ENCODE measurements around the gene NPHS1. TPM values are rescaled to one million over a fixed set of nuclear protein-coding genes. Genes with fewer than 3 reads are reported as not detected.

Gene NPHS1
- total and polyA plus RNA-seq, 2 of the 8 experiments (the other 6 are each of a cell fraction or from before 2014, with no cell fraction given), result 1.3 to 1.4 TPM

DNA sequence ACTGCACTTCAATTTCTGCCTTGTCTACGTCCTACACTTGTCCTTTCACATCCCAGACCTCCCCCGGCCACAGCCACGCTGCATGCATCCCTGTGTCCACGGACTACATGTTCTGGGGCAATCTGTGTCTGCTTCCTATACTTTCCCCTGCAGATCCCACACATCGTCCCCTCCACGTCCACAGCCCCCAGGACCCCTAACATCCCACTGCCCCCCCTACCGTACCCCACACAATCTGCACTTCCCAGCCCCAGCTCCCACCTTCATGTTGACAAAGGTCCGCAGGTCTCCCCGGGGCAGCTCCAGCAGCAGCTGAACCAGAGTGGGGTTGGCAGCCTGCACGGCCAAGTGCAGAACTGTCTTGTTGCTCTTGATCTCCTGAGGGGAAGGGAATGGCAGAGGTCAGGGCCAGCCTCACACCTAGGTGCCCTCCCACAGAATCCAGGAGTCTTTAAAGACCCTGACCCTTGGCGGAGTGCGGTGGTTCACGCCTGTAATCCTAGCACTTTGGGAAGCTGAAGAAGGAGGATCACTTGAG is 37.9 kb upstream of the NPHS1 start:
- H3K4me1 ChIP-seq (replicated peaks in 1 of 4; ENCODE audit: control insufficient read depth in 3 of 4, insufficient read depth in 4 of 4, low read length in 3 of 4), result no peaks in the 10 kb centered on the region
- H2AFZ ChIP-seq (ENCODE audit: low read length), result no peak overlapping the region
- no peak overlapping the region for H4K5ac ChIP-seq (ENCODE audit: insufficient read length, low read depth, low read length)
- H2AK5ac ChIP-seq (ENCODE audit: low read depth, low read length), result no peak overlapping the region
- ChIA-PET POLR2A (ENCODE audit: partially characterized antibody) (interaction anchor here (1.1 kb wide), 1 partner anchor 171 kb away, joined by 3 read pairs; no protein-coding TSS in a partner anchor), CTCF (ENCODE audit: partially characterized antibody) (interaction anchor here (0.6 to 1.5 kb wide), 3 partner anchors 28 to 108 kb away, joined by 3 read pairs; no protein-coding TSS in a partner anchor)
- H3K14ac ChIP-seq (ENCODE audit: insufficient read length), result no peak overlapping the region
- H2BK20ac ChIP-seq (ENCODE audit: low read length), result no peak overlapping the region
- H4K20me1 ChIP-seq (replicated peaks in 1 of 2; ENCODE audit: control insufficient read depth in 1 of 2, insufficient read depth in 2 of 2, low read length in 2 of 2), result peaks cover 0 to 5% of the 10 kb centered on the region in 2 experiments
- H2BK12ac ChIP-seq (ENCODE audit: low read depth, low read length), result no peak overlapping the region
- H3K79me1 ChIP-seq (ENCODE audit: low read depth, low read length), result no peaks in the 10 kb centered on the region
- no peak overlapping the region for H3K56ac ChIP-seq (replicated peaks; ENCODE audit: insufficient read length, low read depth, low read length)
- no peak for DNase-seq (ENCODE audit: low read depth in 1 of 2, low spot score in 2 of 2)
- no peak overlapping the region for H3K27ac ChIP-seq (ENCODE audit: low read depth, low read length)
- 93% methylated on average over 11 of the region's 13 CpGs; no CpG with 5 or more reads in 1 of the 2 experiments for WGBS, 2 experiments (ENCODE audit: extremely low coverage in 1 of 2, insufficient coverage in 1 of 2, insufficient read length in 1 of 2, insufficient replicate concordance in 2 of 2, low coverage in 1 of 2, low lambda C conversion rate in 2 of 2, missing lambda C conversion rate in 1 of 2)
- no peak overlapping the region for H2BK15ac ChIP-seq (ENCODE audit: low read length)
- H3K23me2 ChIP-seq (ENCODE audit: low read depth, low read length), result no peaks in the 10 kb centered on the region
- no peak overlapping the region for H2BK120ac ChIP-seq (replicated peaks; ENCODE audit: low read depth, low read length)
- no peaks in the 10 kb centered on the region for H3K79me2 ChIP-seq (ENCODE audit: control insufficient read depth in 1 of 2, insufficient read depth in 2 of 2, low read length in 2 of 2)
- H3K9ac ChIP-seq (replicated peaks in 1 of 4; ENCODE audit: extremely low read depth in 1 of 4, low read depth in 3 of 4, low read length in 3 of 4), result no peak overlapping the region
- H3K9me3 ChIP-seq (ENCODE audit: insufficient read depth in 2 of 2, low read depth in 1 of 2, low read length in 1 of 2), result no peaks in the 10 kb centered on the region
- no peak overlapping the region for H4K8ac ChIP-seq (ENCODE audit: extremely low read depth, insufficient read depth, low read length)
- no peak overlapping the region for H2BK5ac ChIP-seq (ENCODE audit: low read depth, low read length)
- H3K23ac ChIP-seq (ENCODE audit: insufficient read length), result no peak overlapping the region
- no peak for FAIRE-seq
- H3K4me3 ChIP-seq (ENCODE audit: extremely low read depth in 1 of 4, insufficient read depth in 2 of 4, low read depth in 3 of 4, low read length in 4 of 4), result no peak overlapping the region
- no peak overlapping the region for H3K18ac ChIP-seq (ENCODE audit: extremely low read depth, low read length)
- no peak overlapping the region for H4K91ac ChIP-seq (replicated peaks; ENCODE audit: insufficient read length, low read length)
- H3K36me3 ChIP-seq (ENCODE audit: control insufficient read depth in 2 of 4, insufficient read depth in 4 of 4, low read length in 3 of 4), result peaks cover 14 to 41% (median 26%) of the 10 kb centered on the region in 4 experiments
- H3K27me3 ChIP-seq (replicated peaks in 1 of 4; ENCODE audit: control insufficient read depth in 3 of 4, extremely low read depth in 1 of 4, insufficient read depth in 3 of 4, low read length in 3 of 4), result no peaks in the 10 kb centered on the region
- H3K4me2 ChIP-seq (ENCODE audit: insufficient read depth in 1 of 2, low read depth in 2 of 2, low read length in 2 of 2), result no peak overlapping the region
- H3K4ac ChIP-seq (replicated peaks; ENCODE audit: insufficient read length, low read depth, low read length), result no peak overlapping the region
- no peak for TF ChIP-seq JUN (IDR thresholded peaks at IDR 0.05; ENCODE audit: low read depth, low read length)
- TF ChIP-seq NANOG (IDR thresholded peaks at IDR 0.05; ENCODE audit: insufficient read depth, low read depth, low read length, poor library complexity, severe bottlenecking), result no peak
- TF ChIP-seq RAD21 (IDR thresholded peaks at IDR 0.05 in 1 of 2, conservative IDR thresholded peaks at IDR 0.05 in 1 of 2; ENCODE audit: low read depth in 2 of 2, low read length in 2 of 2), result no peak
- no peak for TF ChIP-seq SRF (IDR thresholded peaks at IDR 0.05; ENCODE audit: low read depth, low read length)
- no peak for TF ChIP-seq SAP30 (IDR thresholded peaks at IDR 0.05; ENCODE audit: insufficient read depth, insufficient replicate concordance, low read length)
- no peak for TF ChIP-seq SUZ12 (IDR thresholded peaks at IDR 0.05; ENCODE audit: low read length)
- TF ChIP-seq, protein P1, sequence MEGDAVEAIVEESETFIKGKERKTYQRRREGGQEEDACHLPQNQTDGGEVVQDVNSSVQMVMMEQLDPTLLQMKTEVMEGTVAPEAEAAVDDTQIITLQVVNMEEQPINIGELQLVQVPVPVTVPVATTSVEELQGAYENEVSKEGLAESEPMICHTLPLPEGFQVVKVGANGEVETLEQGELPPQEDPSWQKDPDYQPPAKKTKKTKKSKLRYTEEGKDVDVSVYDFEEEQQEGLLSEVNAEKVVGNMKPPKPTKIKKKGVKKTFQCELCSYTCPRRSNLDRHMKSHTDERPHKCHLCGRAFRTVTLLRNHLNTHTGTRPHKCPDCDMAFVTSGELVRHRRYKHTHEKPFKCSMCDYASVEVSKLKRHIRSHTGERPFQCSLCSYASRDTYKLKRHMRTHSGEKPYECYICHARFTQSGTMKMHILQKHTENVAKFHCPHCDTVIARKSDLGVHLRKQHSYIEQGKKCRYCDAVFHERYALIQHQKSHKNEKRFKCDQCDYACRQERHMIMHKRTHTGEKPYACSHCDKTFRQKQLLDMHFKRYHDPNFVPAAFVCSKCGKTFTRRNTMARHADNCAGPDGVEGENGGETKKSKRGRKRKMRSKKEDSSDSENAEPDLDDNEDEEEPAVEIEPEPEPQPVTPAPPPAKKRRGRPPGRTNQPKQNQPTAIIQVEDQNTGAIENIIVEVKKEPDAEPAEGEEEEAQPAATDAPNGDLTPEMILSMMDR (IDR thresholded peaks at IDR 0.05; ENCODE audit: control extremely low read depth in 1 of 3, insufficient read depth in 1 of 3, low read depth in 1 of 3, low read length in 3 of 3), result no peak
- no peak for TF ChIP-seq GTF2F1 (IDR thresholded peaks at IDR 0.05; ENCODE audit: borderline replicate concordance, low read depth, low read length)
- TF ChIP-seq RBBP5 (IDR thresholded peaks at IDR 0.05; ENCODE audit: borderline replicate concordance, low read depth, low read length), result no peak
